ENCODE data around the gene AAK1.

Gene AAK1

GRCh38 chr2:69631402-69631801 is 12.1 kb downstream of the AAK1 start:
- H3K4me3 ChIP-seq: no peak overlapping the region
- H3K4me1 ChIP-seq: peaks cover 0 to 40% (median 3%) of the 10 kb centered on the region in 4 donors
- no peak overlapping the region for H3K27ac ChIP-seq
- DNase-seq: no peak
- intact Hi-C loops (cut with DNase I; ENCODE audit: low total_unique reads): loop anchor here (10.0 kb wide), 1 partner anchor 47 kb away; no protein-coding TSS in a partner anchor
- H3K9me3 ChIP-seq: no peaks in the 10 kb centered on the region
- no peaks in the 10 kb centered on the region for H3K36me3 ChIP-seq
- H3K27me3 ChIP-seq: no peaks in the 10 kb centered on the region
- TF ChIP-seq, protein P1, sequence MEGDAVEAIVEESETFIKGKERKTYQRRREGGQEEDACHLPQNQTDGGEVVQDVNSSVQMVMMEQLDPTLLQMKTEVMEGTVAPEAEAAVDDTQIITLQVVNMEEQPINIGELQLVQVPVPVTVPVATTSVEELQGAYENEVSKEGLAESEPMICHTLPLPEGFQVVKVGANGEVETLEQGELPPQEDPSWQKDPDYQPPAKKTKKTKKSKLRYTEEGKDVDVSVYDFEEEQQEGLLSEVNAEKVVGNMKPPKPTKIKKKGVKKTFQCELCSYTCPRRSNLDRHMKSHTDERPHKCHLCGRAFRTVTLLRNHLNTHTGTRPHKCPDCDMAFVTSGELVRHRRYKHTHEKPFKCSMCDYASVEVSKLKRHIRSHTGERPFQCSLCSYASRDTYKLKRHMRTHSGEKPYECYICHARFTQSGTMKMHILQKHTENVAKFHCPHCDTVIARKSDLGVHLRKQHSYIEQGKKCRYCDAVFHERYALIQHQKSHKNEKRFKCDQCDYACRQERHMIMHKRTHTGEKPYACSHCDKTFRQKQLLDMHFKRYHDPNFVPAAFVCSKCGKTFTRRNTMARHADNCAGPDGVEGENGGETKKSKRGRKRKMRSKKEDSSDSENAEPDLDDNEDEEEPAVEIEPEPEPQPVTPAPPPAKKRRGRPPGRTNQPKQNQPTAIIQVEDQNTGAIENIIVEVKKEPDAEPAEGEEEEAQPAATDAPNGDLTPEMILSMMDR (IDR thresholded peaks at IDR 0.05): no peak

- intact Hi-C loops (cut with DNase I; ENCODE audit: low total_unique reads): loop anchor here (10.0 kb wide), 1 partner anchor 45 kb away; no protein-coding TSS in a partner anchor
These were observed 13.5 kb downstream of the AAK1 start for GRCh38 chr2:69629921-69630608.

GRCh38 chr2:69628325-69629021 is 15.1 kb downstream of the AAK1 start:
- no peak overlapping the region for H3K4me3 ChIP-seq
- no peaks in the 10 kb centered on the region for H3K9me3 ChIP-seq
- no peak overlapping the region for H3K27ac ChIP-seq
- H3K4me1 ChIP-seq: peaks cover 0 to 59% (median 7%) of the 10 kb centered on the region in 4 donors
- DNase-seq: no peak
- H3K36me3 ChIP-seq: no peaks in the 10 kb centered on the region
- TF ChIP-seq, protein P1 (IDR thresholded peaks at IDR 0.05): no peak
- intact Hi-C loops (cut with DNase I; ENCODE audit: low total_unique reads): no loop called here
- no peaks in the 10 kb centered on the region for H3K27me3 ChIP-seq

More at GRCh38 chr2:69629921-69630608, 13.5 kb downstream of the AAK1 start:
- Histone ChIP-seq H3K36me3 (no peaks in the 10 kb centered on the region), H3K9me3 (no peaks in the 10 kb centered on the region), H3K4me1 (peaks cover 0 to 49% (median 3%) of the 10 kb centered on the region in 4 donors), H3K27ac (no peak overlapping the region), H3K4me3 (no peak overlapping the region), H3K27me3 (no peaks in the 10 kb centered on the region)
- DNase-seq: no peak
- TF ChIP-seq, protein P1 (IDR thresholded peaks at IDR 0.05): no peak

GRCh38 chr2:69625078-69625795 is 18.3 kb downstream of the AAK1 start:
- TF ChIP-seq, protein P1 (IDR thresholded peaks at IDR 0.05): no peak
- Histone ChIP-seq H3K27me3 (no peaks in the 10 kb centered on the region), H3K36me3 (no peaks in the 10 kb centered on the region), H3K27ac (no peak overlapping the region), H3K4me1 (peaks cover 0 to 49% (median 8%) of the 10 kb centered on the region in 4 donors), H3K9me3 (no peaks in the 10 kb centered on the region), H3K4me3 (no peak overlapping the region)
- DNase-seq: no peak
- intact Hi-C loops (cut with DNase I; ENCODE audit: low total_unique reads): no loop called here

DNA sequence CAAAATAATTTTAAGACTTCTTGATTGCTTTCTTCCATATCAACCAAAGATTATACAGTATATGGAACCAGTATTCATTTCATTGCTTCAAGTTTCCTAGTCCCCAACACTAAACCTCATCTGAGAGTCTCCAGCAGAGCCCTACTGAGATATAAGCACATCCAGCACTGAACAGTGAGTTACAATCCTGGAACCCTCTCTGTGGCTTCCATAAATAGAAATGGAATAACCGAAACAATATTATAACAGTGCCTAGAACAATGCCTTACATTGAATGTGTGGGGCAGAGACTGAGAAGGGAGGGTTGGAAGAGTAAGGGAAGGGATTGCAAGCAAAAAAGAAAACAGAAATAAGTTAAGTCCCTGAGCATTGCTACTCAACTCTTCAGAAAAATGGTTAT is 18.9 kb downstream of the AAK1 start:
- Histone ChIP-seq H3K36me3 (no peaks in the 10 kb centered on the region), H3K27ac (no peak overlapping the region), H3K4me1 (peaks cover 0 to 55% (median 11%) of the 10 kb centered on the region in 4 donors), H3K9me3 (no peaks in the 10 kb centered on the region), H3K27me3 (no peaks in the 10 kb centered on the region), H3K4me3 (no peak overlapping the region)
- intact Hi-C loops (cut with DNase I; ENCODE audit: low total_unique reads): no loop called here
- TF ChIP-seq, protein P1 (IDR thresholded peaks at IDR 0.05): no peak
- DNase-seq: no peak

Data from tibial artery (tissue), 4 donors.